HG03025 (cell line): Measurements from ENCODE around the gene RRP1B.
A peak's percentile ranks its signal among the peaks of the same experiment; 100 is the strongest.

Experiments
- ATAC-seq: cut with Tn5 transposase; IDR thresholded peaks from one replicate; pipeline ENCODE4 v1.9.1; 2021; ENCODE audit warnings: mild to moderate bottlenecking, moderate library complexity; ENCODE audit not compliant: unreplicated experiment, low FRiP score

The RRP1B gene

GRCh38 chr21:43720539-43721166 lies 61.3 kb downstream of the RRP1B start:
- ATAC-seq: no peak

- no peak for ATAC-seq
Measured at GRCh38 chr21:43721206-43721605, 61.8 kb downstream of the RRP1B start.

DNA sequence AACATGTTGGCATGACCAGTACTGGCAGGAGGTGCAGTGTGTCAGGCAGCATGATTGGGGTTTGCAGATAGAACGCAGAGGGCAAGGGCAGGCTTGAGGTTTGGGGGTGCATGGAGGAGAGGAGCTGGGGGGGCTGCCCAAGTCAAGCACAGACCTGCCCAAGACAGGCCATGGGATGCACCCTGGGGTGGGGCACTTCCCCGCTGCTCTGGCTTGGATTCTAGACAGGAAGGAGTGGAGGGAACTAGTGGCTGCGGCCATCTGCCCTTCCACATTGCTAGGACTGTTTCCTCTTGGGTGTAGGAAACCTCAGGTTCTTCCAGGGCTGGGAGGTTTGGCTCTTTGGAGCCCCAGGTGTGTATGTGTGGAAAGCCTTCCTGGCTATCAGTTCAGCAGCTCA lies 62.6 kb downstream of the RRP1B start:
- no peak for ATAC-seq

- ATAC-seq: no peak
Measured at GRCh38 chr21:43723648-43724047, 64.3 kb downstream of the RRP1B start.

DNA sequence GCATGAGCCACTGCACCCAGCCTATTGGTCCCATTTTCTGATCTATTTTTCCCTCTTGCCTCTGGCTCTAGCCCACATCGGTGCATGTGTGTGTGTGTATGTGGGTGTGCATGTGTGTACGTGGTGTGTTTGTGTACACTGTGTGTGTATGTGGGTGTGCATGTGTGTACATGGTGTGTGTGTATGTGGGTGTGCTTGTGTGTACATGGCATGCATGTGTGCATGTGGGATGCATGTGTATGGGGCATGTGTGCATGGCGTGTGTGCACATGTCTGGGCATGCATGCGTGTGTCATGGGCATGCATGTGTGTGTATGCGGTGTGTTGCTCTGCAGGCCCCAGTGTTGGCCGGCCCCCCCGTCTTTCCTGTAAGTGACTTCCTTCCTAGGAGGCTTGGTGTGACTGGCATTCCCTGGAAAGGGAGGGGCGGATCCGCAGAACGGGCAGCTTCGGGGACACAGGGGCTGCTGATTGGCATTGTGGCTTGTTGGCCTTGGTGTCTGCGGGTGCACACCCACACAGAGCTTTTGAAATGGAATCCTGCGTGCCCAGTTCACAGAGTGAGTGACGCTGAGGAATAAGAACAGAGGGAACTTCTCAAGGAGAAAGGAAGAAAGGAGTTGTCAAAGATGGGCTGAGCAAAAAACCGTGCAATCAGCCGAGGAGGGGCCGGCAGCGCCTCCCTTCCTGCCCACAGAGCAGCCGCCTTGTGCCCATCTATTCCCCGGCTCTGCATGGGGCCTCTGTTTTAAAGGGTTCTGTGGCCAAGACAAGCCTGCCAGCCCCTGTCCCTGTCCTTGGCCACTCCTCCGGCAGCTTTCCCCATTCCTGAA lies 67.5 kb downstream of the RRP1B start:
- ATAC-seq: no peak

GRCh38 chr21:43727519-43728153 lies 68.3 kb downstream of the RRP1B start:
- ATAC-seq: no peak

- ATAC-seq: no peak
Measured at GRCh38 chr21:43728154-43728466, 68.8 kb downstream of the RRP1B start.

- ATAC-seq: peak; percentile 63
Measured at GRCh38 chr21:43728467-43729390, 69.4 kb downstream of the RRP1B start.

DNA sequence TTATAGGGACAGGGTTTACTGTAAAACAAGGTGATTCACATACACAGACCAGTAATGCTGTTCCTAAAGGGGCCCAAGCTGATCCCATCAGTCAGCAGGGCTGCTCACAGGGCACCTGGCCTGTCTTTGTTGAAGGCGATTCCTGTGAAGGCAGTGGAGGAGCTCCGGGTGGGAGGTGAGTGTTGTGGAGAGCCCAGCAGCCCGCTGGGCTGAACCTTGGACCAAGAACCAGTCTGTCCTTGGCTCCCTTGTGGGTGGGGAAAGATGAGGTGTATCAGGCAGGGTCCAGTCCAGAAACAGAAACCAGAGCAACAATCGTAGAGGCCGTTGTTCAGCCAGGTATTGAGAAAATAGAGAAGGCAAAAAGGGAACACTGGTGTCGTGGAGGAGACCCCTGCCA lies 72.1 kb downstream of the RRP1B start:
- ATAC-seq: no peak

DNA sequence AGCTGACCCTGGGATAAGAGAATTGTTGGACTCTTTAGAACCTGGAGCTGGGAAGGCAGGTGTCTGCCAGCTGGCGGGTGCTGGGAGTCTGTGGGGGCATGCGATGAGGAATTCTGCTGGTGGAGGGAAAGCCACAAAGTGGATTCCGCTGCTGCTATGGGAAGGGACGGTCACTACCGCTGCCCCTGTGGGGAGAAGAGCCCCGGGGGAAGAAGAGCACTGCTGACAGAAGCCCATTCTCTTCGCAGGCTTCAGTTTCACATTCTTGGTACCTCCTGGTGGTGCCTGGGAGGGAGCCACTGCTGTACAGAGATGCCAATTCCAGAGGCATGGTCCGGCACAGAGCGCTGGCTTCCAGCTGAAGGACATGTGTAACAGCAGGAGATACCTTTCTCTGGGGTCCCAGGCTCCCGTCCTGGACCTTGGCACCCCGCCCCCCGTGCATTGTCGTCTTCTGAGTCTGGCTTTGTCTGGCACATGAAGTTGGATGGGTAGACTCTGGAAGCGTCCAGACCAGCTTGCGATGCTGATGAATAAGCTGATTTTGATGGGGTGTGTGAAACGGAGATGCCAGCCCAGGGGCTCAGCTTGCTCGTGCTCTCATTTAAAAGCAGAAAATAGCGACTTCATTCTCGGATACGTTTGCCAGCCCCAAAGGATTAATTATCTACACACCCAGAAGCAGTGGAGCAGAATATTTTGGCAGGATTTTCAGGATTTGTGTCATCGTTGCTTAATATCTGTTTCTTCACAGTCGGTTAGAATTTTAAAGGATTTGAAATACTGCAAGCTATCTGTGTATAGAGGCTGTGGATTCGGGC lies 72.7 kb downstream of the RRP1B start:
- ATAC-seq: no peak

DNA sequence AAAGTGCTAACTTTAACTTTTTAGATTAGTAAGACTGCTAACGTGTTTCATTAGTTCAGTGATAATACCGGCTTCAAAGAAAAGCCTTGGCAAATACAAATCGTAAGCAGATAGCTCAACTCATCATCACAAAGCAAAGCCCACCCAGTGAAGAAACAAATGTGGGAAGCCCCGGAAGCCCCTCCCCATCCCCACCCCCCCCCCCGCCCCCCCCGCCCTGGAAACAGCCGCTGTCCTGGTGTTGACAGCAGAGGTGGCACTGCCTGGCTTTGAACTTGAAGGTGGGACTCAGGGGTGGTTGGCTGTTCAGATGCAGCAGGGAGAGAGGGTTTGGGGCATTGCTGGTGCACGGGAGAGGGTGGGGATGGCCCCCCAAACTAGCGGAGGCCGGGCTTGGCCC lies 73.7 kb downstream of the RRP1B start:
- ATAC-seq: no peak

- no peak for ATAC-seq
Measured at GRCh38 chr21:43733529-43734071, 74.2 kb downstream of the RRP1B start.

- no peak for ATAC-seq
Measured at GRCh38 chr21:43734131-43734927, 75.0 kb downstream of the RRP1B start.

- ATAC-seq: no peak
Measured at GRCh38 chr21:43734928-43735229, 75.5 kb downstream of the RRP1B start.

DNA sequence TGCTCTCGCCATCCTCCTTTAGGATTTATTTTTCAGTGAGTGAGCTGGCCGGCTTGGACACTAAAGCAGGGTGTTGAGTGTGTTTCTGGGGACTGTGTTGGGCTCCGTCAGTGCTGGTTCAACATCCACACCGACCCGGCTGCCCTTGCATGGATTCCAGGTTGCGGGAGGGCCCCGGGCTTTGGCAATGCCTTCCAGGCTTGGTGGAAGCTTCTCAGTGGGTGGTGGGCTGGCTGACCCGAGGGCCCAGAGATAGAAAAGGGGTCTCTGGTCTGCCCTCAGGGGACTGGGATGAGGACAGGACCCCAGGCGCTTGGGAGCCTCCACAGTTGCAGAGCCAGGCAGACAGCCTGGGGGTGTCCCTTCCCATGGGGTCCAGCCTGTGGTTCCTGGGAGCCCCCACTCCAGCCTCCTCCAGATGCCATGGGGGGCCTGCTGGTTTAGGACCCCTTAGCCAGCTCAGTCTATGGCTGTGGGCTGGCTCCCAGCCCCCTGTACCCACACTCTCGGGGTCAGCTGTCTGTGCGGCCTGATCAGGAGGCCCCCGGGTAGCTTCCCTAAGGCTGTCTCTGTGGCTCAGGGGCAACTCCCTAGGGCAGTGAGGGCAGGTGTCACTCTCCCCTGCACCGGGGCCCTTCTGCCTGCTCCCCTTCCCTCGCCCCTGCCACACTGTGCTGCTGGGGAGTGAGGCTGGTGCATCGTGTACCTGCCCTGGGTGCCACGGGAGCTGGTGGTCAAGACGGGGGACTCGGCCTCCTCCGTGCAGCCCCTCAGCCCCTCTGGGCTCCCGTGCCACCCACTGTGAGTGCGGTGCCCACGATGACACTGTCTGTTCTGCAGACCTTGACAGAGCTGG lies 76.1 kb downstream of the RRP1B start:
- ATAC-seq: no peak

- ATAC-seq: no peak
Measured at GRCh38 chr21:43736224-43736883, 77.0 kb downstream of the RRP1B start.

DNA sequence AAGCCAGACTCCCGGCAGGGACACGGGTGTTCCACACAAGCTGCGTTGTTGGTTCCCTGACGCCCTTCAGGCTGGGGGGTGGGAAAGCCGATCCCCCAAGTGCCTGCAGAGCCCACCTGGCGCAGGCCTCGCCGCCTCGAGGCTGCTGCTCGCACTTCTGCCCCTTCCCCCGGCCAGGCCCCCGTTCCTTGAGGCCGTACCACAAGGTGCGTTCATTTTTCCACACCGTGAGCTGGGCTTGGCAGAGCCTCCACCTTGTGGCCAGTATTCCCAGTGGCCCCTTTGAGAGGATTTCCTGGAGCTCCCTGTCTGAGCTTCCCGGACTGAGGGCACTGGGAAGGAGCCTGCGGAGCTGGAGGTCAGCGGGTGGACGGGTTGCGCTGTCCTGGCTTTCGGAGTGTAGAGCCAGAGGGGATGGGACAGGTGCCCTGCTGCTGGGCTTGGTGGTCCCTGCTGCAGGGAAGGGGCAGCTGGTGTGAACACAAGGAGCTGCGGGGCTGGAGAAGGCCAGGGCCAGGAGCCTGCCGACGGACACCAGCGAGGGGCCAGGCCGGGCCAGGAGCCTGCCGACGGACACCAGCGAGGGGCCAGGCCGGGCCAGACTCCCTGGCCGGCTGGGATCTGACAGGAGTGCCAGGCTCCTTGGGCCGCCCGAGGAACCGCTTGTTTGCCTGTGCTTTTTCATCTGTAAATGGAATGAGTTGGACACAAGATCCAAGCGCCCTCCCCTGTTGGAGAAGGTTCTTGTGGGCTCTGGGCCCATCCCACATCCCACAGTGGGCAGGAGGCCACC lies 78.0 kb downstream of the RRP1B start:
- no peak for ATAC-seq
